PC-9 (cell line): ENCODE data around the gene MGLL.

Source experiments
- CTCF ChIP-seq: fragments of 200-600 bp; sonication (generic); conservative IDR thresholded peaks from 2 replicates; pipeline ENCODE4 v1.6.1; 2017; ENCODE audit warnings: mixed run types, antibody characterized with exemption, mild to moderate bottlenecking, moderate library complexity
- EZH2 ChIP-seq: fragments of 200-600 bp; sonication (generic); IDR thresholded peaks from 2 replicates; pipeline ENCODE4 v1.8.0; 2017; ENCODE audit warnings: antibody characterized with exemption, low read depth

- TF ChIP-seq CTCF (no peak), EZH2 (no peak)
Observed at GRCh38 chr3:127680798-127681221, 141.5 kb downstream of the MGLL start.
